GM18498 (cell line): Measurements from ENCODE around the gene PLXNB1.

ENCODE experiments used
- ATAC-seq: cut with Tn5 transposase; IDR thresholded peaks from one replicate; pipeline ENCODE4 v1.9.1; 2021; ENCODE audit warnings: mild to moderate bottlenecking, moderate library complexity; ENCODE audit not compliant: unreplicated experiment

Gene PLXNB1

GRCh38 chr3:48419597-48419996 is 10.3 kb downstream of the PLXNB1 start:
- ATAC-seq, result no peak

- ATAC-seq, result no peak
Observed at GRCh38 chr3:48419149-48419548, 10.7 kb downstream of the PLXNB1 start.

GRCh38 chr3:48418651-48419050 is 11.2 kb downstream of the PLXNB1 start:
- no peak for ATAC-seq

GRCh38 chr3:48418140-48418539 is 11.7 kb downstream of the PLXNB1 start:
- no peak for ATAC-seq

GRCh38 chr3:48417529-48418108 is 12.3 kb downstream of the PLXNB1 start:
- ATAC-seq, result no peak

DNA sequence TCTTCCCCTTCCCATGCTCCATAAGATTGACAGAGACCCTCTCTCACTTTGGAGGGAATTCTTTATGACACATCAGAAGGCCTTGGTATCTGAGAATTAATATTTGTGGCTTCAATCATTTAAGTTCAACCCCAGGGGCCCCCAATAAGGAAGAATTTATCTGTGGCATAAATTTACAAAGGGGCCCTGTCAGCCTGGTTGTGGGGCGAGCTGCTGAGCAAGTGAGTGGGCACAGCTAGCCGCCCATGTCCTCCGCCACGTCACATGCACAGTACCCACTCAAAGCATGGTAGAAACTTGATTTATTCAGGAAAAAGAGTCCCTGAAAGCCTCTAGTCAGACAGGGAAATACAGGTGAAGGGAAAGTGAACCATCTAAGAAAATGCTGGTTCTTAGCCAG is 13.3 kb downstream of the PLXNB1 start:
- no peak for ATAC-seq

- ATAC-seq, result no peak
Observed at GRCh38 chr3:48416091-48416505, 13.8 kb downstream of the PLXNB1 start.

DNA sequence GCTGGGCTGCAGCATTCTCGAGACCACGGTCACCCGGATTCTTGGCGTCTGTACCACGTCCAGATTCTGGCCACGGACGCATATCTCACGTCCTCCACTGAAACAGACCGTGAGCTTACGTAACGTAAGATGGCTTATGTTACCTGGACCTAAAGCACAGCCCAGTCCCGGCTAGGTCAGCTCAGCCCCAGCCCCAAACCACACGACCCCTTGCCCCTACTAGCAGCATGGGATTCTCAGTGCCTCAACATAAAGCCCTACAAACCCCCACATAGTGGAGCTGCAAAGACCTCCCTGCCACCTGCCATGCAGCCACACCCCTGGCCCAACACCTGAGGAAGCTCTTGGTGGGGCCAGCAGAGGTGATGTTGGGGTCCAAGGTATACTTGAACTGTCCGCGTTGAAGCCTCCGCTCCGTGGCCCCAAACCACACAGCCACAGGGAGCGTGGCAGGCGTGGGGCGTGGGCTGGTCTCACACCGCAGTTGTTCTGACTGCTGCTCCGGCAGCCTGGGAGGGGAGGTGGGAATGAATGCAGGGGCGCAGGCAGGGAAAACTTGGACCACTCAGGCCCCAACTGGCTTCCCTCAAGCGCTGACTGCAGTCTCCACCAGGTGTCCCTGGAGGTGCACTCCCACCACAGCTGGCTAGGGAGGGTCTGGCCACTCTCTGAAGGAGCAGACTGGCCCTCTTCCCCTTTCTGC is 14.5 kb downstream of the PLXNB1 start:
- ATAC-seq, result no peak

DNA sequence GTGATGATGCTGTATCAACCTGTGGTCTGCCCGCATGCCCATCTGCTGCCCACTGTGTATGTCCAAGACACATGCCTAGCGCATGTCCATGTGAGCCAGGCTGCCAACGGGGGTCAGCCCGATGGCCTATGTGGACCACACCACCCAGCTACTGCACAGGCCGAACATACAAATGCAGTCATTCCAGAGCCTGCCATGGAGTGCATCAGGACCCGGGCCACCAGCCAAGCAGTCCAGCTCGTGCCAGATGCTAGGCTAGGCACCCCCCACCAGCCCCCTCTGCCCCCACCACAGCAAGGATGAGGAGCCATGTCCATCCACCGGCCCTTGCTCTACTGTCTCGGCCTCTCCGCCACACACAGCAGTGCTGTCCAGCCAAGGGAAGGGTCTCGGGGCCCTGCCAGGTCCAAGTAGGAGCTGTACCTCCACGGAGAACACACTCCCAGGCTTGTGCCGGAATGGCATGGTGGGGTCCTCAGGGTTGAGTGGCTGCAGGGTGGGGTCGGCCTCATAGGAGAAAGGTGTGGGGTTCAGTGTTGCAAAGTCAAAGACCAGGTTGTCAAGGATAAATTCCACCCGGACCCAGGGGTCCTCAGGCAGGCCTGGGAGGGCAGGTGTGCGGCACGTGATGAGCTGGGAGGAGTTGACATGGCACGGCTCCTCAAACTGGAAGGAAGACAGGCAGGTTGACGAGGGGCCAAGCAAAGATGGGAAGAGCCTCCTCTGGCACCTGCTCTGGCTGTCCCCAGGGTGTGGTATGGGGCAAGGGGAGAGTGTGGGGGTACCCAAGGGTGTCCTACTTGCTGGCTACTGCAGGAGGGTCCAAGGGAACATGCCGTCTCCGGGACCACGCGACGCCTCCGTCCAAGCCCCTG is 15.3 kb downstream of the PLXNB1 start:
- no peak for ATAC-seq

GRCh38 chr3:48413611-48414010 is 16.3 kb downstream of the PLXNB1 start:
- no peak for ATAC-seq

GRCh38 chr3:48413086-48413485 is 16.8 kb downstream of the PLXNB1 start:
- ATAC-seq, result no peak

GRCh38 chr3:48412375-48413001 is 17.4 kb downstream of the PLXNB1 start:
- no peak for ATAC-seq

GRCh38 chr3:48411606-48412374 is 18.1 kb downstream of the PLXNB1 start:
- ATAC-seq, result no peak

DNA sequence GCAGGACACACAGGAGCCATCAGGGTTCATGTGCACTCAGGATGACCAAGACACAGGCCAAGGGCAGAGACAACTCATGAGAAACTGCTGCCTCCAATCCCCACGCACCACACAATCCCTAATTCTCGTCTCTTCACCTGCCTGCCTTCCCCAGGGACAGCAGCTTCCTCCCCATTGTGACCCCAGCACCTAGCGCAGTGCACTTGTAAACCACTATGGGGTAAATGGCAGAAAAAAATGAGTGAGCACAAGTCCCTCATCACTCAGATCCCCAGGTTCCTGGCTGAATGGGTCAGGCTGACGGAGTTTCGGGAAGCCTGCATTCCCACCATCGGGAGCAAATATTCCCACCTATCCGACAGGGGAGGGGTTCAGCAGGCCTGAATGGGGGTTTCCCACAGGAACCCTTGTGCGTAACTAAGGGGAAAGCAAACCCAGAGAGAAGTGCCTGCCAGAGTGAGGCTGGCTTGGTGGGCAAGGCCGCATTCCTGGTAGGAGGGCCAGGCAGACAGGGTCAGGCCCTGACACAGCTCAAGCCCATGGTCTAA is 18.8 kb downstream of the PLXNB1 start:
- ATAC-seq, result no peak

GRCh38 chr3:48410205-48411040 is 19.5 kb downstream of the PLXNB1 start:
- ATAC-seq, result no peak

- no peak for ATAC-seq
Observed at GRCh38 chr3:48409291-48410201, 20.3 kb downstream of the PLXNB1 start.

DNA sequence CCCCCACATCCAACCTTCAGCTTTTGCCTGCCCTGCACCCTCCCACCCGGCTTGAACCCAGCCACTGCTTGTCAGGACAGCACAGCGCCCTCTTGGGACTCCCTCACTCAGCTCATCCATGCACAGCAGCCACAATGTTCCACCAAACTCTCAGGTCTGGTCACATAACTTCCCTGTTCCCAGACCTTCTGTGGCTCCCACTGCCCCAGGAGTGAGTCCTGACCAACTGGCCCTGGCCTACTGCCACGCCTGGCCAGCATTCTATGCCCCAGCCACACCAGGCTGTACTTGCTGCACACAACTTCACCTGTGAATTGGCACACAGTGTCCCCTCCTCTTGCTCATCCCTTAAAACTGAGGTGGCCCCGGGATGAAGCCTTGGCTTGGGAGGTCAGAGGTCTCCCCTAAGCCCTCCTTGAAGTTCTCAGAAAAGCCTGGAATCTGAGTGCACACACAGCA is 21.0 kb downstream of the PLXNB1 start:
- ATAC-seq, result no peak

GRCh38 chr3:48407542-48408099 is 22.3 kb downstream of the PLXNB1 start:
- ATAC-seq, result no peak
